G401.6 (cell line): ENCODE measurements around the gene SDHAF1.
A peak's percentile ranks its signal among the peaks of the same experiment; 100 is the strongest.

Source experiments
- FAIRE-seq: peaks from 2 replicates; lab custom pipeline; 2012; peaks lifted over from hg19 to GRCh38; lab: Jason Lieb, UNC

Gene SDHAF1

DNA sequence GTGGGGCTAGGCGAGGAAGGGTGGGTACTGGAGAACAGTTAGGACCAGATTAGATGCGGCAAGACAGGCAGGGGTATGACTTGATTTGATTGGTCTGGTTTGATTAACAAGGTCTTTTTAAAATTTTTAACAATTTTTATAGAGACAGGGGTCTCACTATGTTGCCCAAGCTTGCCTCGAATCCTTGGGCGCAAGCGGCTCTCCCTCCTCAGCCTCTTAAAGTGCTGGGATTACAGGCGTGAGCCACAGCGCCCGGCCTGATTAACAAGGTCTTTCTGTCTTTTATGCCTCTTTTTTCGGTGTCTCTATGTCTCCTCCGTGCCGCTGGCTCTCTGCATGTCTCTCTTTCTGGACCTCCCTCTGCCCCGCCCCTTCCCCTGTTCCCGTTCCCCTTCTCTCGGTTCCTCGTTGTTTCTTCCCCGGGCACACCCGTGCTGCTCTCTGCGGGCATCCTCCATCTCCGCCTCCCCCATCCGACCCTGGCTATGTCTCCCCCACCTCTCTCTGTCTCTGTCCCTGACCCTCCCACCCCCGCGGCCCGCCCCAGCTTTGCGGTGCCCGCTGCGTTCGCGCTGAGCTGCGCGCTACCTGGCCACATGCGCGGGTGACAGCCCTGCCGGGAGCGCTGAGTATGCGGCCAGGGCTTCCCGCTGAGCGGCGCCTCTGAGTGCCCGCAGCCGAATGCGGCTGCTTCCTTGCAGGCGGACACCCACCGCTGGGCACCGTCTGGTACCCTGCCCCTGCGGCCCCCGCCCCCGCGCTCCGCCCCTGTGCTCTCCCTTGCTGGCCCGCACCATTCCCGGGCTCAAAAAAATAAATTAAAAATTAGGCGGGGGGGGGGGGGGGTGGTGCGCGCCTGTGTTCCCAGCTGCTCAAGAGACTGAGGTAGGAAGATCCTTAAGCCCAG lies 8.1 kb upstream of the SDHAF1 start:
- FAIRE-seq: no peak

DNA sequence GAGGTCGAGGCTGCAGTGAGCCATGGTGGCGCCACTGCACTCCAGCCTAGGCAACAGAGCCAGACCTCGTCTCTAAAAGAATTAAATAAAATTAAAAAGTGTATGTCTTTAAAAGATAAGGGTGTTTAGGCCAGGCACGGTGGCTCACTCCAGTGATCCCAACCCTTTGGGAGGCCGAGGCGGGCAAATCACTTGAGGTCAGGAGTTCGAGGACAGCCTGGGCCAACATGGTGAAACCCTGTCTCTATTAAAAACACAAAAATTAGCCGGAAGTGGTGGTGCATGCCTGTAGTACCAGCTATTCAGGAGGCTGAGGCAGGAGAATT lies 7.5 kb upstream of the SDHAF1 start:
- FAIRE-seq: no peak

DNA sequence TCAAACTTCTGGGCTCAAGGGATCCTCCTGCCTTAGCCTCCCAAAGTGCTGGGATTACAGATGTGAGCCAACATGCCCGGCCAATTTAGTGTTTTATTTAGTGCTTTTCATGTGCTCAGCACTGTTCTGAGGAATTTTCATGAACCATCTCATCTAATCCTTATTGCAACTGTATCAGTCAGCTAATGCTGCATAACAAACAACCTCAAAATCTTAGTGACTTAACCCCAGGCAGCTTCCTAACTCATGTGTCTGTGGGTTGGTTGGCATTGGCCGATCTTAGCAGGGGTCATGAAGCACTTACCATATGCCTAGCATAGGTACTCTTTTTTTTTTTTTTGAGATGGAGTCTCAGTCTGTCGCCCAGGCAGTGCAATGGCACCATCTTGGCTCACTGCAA lies 6.2 kb upstream of the SDHAF1 start:
- FAIRE-seq: no peak

DNA sequence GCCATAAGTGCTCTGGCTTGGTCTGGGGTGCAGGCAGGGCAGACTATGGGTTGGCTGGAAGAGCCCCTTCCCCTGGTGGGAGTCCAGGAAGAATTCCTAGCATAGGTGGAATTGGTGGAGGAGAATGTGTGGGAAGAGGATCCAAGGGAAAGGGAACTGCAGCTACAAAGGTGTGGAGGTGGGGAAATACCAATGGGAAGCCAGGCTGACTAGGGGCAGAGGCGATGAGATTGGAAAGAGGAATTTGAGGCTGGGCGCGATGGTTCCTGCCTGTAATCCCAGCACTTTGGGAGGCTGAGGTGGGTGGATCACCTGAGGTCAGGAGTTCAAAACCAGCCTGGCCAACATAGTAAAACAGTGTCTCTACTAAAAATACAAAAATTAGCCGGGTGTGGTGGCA lies 4.8 kb upstream of the SDHAF1 start:
- no peak for FAIRE-seq

- FAIRE-seq: no peak
Observed at GRCh38 chr19:35990771-35991730, 3.9 kb upstream of the SDHAF1 start.

GRCh38 chr19:35991731-35992450 lies 3.1 kb upstream of the SDHAF1 start:
- FAIRE-seq: no peak

DNA sequence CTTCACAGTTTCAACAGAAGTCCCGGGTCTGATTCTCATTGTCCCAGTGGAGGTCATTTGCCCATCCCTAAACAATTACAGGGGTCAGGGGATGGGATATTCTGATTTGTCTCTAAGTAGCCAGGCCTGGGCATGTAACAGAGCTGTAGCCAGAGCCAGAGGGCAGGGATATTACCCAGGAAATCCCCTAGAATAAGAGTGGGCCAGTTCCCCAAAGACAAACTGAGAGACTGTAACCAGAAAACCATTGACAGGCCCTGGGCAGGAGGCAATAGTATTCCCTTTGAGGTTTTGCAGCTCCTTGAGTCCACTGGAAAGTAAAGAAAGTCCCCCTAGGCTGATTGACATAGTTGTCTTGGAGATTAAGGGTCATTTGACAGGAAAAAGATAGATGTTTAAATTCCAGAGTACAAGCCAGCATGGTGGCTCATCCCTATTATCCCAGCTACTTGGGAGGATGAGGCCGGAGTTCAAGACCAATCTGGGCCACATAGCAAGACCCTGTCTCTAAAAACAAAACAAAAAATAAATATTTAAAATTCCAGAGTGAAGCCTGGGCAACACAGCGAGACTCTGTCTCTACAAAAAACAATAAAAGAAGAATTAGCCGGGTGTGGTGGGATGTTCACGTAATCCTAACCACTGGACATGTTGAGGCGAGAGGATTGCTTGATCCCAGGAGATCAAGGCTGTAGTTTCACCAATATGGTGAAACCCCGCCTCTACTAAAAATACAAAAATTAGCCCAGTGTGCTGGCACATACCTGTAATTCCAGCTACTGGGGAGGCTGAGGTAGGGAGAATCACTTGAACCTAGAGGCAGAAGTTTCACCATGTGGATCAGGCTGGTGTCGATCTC lies 1.9 kb upstream of the SDHAF1 start:
- FAIRE-seq: no peak

DNA sequence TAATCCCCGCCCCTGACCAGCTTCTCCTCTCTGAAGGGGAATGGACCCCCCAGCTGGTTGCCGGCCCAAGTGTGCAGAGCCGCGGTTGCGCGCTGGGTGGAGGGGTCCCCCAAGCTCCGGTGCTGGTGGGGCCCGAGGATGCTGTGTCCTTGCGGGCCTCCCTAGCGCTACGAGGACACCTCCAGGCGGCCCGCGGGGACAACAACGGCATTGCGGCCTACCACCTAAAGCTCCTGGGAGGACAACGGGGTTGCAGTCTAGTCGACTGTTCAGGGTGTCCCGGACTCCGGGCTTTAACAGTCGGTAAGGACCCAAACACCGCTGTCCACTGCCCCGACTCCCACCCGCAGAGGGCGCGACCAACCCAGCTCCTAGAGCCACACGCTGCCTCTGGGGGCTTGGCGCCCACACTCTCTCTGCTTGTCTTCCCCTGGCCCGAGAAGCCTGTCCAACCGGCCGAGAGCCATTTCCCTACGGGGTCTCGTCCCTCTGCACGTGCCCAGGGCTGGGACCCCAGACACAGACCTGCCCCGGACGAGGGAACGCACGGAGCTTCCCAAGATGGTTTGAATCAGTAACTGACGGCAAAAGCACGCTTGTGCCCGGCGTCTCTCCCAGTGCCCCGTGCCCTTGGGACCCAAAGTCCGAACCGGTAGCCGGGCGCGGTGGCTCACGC lies 927 bp upstream of the SDHAF1 start:
- FAIRE-seq: no peak

DNA sequence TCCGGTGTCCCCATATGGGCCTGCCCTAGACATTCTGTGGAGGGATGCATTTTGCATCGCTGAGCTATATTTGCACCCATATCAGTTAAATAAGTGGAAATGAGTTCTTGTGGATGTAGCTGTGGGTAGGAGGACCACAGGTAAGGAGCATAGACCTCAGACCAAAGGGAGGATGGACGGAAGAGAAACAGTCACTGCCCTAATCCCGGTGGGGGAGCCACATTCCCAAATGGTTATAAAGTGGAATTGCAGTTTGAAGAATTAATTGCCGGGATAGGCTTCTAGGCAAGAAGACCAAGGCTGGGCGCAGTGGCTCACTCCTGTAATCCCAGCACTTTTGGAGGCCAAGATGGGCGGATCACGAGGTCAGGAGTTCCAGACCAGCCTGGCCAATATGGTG lies 1.8 kb downstream of the SDHAF1 start:
- no peak for FAIRE-seq

DNA sequence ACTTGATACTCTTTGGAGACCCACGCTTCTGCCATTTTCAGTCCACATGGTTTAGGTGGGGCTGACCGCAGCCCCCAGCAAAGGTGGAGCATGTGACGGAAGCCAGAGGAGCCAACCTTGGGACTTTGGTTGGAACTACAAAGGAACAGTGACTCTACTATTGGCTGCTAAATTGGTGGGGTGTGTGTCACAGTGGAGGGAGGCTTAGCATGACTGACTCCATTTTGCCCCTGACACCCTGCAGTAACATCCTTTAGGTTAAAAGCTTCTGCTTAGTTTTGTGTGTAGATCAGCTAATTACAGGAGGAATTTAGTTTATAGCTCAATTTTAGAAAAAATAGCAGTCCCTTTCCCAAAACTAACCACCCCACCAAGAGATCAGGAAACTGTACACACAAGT lies 6.6 kb downstream of the SDHAF1 start:
- no peak for FAIRE-seq

- no peak for FAIRE-seq
Observed at GRCh38 chr19:36003284-36003683, 8.3 kb downstream of the SDHAF1 start.

GRCh38 chr19:36006955-36007354 lies 12.0 kb downstream of the SDHAF1 start:
- no peak for FAIRE-seq

DNA sequence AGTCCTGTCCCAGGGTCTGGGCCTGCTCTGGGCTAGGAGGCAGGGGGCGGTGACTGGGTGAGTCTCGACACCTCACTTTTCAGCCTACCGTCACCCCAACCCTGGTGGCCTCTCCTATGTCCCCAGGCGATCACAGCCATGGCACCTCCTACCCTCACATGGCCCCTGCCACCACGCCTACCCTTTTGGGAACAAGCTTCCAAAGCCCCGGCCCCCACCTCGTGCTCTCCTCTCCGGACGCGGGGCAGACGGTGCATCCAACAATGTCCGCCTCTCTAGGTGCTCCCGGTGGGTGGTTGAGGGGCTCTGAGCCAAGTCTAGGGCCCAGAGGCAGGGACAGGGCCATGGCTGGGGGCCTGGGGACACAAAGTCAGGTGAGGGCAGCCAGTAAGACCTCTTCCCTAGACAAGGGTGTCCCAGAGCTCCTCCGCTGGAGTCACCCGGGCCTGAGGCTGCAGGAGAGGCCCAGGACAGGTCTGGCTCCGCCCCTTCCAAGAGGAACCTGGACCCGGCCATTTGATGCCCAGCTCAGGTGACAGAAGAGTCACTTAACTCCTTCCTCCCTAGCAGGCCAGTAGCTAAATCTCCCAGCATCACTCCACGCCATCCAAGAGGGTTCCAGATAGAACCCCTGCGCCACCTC lies 13.5 kb downstream of the SDHAF1 start, which contains the start of gene SYNE4:
Gene SYNE4, minus strand, starts transcription at position 478 of the 643 bp plus-strand sequence. Its CDS starts 132 bp downstream, at position 346.
- no peak for FAIRE-seq

DNA sequence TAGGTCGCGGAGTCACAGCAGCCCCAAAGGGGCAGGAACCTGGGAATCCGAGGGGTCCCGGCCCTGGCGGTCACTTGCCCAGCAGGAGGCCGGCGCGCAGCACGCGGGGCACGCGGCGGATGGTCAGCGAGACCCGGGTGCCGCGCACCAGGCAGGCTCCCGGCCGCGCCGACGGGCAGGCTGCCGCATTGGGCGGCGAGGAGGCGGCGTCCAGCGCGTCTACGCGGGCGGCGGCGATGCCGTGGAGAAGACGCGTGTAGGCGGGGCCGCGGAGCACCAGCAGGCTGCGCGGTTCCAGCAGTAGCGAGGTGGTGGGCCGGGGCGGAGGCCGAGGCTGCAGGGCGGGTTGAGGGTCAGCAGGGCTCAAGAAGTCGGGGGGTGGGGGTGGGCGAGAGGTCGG lies 14.2 kb downstream of the SDHAF1 start:
- FAIRE-seq: no peak

DNA sequence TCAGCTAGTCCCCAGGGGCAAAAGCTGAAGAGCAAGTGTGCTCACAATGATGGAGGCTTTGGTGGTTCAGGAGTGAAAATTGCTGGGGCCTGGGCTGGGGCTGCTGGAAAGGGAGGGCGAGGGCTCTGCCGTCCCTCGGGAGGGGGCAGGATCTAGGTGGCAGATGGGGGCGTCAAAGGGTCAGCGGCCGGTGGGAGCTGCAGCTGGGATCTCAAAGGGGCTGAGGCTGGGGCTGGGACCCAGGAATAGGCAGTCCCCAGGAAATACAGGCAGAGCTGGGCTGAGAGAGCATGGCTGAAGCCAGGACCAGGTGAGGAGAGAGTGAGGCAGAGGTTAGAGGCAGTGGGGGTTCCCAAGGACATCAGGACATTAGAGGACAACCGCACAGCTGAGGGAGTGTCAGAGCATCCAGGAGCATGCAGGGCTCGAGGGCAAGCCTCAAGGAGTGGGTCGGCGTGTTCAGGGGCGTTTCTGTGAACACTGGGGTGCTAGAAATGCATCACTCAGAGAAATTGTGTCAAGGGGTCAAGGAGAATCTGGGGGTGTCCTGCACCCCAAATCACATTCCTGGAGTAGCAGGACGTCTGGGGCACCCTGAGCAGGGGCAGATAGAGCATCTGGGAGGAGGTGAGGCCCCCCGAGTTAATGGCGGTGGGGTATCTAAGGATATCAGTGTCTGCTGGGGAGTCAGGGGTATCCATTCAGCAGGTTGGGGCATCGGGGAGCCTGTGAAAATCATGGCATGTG lies 14.8 kb downstream of the SDHAF1 start:
- FAIRE-seq: no peak

- no peak for FAIRE-seq
Observed at GRCh38 chr19:36010402-36010801, 15.4 kb downstream of the SDHAF1 start.

DNA sequence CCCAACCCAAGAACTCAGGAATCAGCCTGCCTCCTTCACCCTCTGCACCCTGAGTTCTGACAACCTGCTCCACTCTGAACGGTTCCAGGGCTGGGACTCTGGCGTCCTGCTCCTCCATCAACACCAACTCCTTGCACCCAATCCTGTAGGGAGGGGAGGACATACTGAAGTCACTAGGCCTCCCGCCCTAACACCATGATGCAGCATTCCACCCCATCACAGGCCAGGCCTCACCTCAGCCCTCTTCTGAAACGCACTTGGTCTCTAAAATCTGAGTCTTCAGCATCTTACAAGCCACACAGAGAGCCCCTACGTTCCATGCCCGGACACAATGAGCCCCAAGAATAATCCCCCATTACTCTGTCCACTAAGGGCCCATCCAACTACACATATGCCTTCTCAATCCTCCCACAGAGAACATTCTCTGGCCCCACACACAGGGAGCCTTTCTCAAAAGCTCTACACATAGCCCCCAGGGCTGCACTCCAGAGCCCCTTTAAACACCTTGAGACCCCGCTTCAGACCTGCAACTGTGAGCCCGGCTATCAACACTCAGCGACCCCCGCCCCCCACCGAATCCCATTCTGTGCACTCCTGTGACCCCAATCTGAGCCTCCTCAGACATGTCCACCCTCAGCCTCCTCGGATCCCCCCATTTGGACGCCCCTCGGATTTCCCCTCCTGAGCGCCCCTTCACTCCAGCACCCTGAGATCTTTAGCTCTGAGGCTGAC lies 18.5 kb downstream of the SDHAF1 start:
- FAIRE-seq: no peak

DNA sequence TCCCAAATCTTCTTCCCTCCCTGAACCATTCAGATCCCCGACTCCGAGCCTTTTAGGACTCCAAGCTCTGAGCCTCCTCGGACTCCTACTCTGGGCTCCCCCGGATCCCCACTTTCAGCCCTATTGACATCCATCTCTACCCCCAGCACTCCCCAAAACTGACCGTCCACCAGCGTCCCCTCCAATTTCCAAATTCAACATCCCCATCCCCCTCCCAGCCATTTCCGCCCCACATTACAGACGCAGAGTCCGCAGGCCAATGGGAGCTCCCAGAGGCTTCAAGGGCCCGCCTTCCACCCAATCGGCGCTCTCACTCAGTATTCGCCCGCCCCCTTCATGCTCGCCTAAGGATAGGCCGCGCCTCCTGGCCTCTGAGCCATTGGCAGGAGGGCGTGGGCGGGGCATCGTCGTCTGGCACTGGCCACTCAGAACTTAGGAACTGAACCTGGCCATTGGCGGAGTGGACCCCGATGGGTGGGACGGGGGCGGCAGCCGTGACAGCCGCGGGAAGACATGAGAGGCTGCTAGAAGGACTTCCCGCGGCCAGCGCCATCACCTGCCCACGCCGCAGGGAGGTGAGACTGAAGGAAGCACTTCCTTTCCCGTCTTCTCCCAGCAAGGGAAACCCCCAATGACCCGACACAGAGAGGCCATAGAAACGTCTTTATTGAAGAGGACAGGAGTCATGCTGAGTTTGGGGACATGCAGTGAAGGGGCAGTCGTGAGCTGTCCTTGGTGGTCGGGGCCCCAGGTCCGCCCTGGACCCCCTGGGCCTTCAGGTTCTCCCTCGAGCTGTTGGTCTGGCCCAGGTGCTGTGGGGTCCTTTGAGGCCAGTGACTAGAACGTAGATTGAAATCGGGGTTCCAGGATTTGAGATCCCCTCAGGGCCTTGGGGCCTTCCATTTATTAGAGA lies 19.3 kb downstream of the SDHAF1 start, which contains the start of gene ALKBH6:
Gene ALKBH6, minus strand, starts transcription at position 202 of the 913 bp plus-strand sequence. CDS start 816 bp downstream, outside the sequence.
- FAIRE-seq: peak; percentile 100
